Measurements from ENCODE around the gene MGMT. TPM values are rescaled to one million over a fixed set of nuclear protein-coding genes. Genes with fewer than 3 reads are reported as not detected.

The MGMT gene
- total RNA-seq, 2 experiments from 2014 or later: 15.4 to 16.7 TPM

DNA sequence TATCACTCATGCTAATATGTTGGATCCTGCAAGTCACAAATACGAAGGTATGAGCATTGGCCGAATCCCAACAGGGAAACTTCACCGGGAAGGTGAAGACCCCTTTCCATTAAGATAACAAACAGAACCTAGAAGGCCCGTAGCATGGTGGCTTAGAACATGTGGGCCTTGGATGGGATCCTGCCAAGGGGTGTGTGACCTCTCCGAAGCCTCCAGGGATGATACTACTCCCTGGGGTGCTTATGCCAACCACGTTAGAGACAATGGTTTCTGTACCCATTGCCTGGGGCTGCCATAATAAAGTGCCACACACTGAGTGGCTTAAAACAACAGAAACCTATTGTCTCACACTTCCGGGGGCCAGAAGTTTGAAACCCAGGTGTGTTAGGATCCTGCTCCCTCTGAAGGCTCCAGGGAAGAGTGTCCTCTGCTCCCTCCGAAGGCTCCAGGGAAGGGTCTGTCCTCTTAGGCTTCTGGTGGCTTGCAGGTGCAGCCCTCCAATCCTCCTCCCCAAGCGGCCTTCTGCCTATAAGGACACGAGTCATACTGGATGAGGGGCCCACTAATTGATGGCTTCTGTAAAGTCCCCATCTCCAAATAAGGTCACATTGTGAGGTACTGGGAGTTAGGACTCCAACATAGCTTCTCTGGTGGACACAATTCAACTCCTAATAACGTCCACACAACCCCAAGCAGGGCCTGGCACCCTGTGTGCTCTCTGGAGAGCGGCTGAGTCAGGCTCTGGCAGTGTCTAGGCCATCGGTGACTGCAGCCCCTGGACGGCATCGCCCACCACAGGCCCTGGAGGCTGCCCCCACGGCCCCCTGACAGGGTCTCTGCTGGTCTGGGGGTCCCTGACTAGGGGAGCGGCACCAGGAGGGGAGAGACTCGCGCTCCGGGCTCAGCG, 992 bp upstream of the MGMT start:
- no peak overlapping the region for H3K27ac Mint-ChIP-seq
- peak overlapping the region; percentile 54 for H3K4me3 Mint-ChIP-seq
- ChIA-PET POLR2A (interaction anchor here (1.6 kb wide), 1 partner anchor 429 kb away, joined by 7 read pairs; no protein-coding TSS in a partner anchor), CTCF (no interaction called here)
- H3K27me3 Mint-ChIP-seq: no peaks in the 10 kb centered on the region
- no peaks in the 10 kb centered on the region for H3K9me3 Mint-ChIP-seq
- peaks cover 6% of the 10 kb centered on the region for H3K36me3 Mint-ChIP-seq (ENCODE audit: low read depth)
- DNase-seq: no peak
- H3K4me1 Mint-ChIP-seq: peaks cover 10% of the 10 kb centered on the region

DNA sequence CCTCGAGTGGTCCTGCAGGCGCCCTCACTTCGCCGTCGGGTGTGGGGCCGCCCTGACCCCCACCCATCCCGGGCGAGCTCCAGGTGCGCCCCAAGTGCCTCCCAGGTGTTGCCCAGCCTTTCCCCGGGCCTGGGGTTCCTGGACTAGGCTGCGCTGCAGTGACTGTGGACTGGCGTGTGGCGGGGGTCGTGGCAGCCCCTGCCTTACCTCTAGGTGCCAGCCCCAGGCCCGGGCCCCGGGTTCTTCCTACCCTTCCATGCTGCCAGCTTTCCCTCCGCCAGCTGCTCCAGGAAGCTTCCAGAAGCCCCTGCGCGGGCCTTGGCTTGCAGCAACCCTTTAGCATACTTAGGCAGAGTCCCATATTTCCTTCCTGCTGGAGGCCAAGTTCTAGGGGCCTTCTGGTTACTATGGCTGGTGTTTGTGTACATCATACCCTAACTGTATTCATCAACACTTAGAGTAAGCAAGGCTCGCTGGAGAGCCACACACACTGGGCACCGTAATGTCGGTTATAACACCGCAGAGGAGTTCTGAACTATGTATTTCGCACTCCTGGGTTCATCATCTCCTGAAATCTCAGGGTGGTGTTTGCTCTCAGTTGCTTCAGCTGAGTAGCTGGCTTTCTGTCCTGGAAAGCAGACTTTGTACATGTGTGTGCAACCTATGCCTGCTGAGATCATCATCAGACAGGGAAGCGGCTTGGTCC, 471 bp downstream of the MGMT start:
- CTCF ChIA-PET: no interaction called here
- peak overlapping the region; percentile 65 for H3K27ac Mint-ChIP-seq
- no peak for DNase-seq
- H3K36me3 Mint-ChIP-seq (ENCODE audit: low read depth): peaks cover 7% of the 10 kb centered on the region
- H3K4me3 Mint-ChIP-seq: peak overlapping the region; percentile 75
- no peaks in the 10 kb centered on the region for H3K27me3 Mint-ChIP-seq
- no peaks in the 10 kb centered on the region for H3K9me3 Mint-ChIP-seq
- peaks cover 11% of the 10 kb centered on the region for H3K4me1 Mint-ChIP-seq
- POLR2A ChIA-PET: interaction anchor here (1.6 to 2.5 kb wide), 4 partner anchors 431 to 834 kb away, joined by 3 to 26 read pairs (median 6); partner anchors contain the start of gene C10orf143

DNA sequence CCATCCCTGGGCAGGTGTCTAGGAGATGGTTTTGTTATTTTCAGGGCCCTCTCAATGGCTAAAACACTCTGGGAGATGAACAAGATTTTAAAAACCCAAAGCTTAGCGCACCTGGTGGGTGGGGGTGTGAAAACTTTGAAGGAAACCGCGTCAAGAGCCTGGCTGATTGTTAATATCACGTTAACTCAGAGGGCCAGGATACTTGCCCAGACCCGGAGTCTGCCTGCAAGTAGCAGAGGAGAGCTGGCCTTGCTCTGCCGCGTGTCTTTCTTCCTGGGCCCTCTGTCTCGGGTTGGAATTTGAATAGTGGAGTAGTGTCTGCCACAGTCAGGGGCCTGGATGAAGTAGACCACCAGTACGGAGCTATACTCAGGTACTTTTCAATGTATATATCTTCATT, 1.1 kb downstream of the MGMT start:
- no peak for DNase-seq
- no peaks in the 10 kb centered on the region for H3K27me3 Mint-ChIP-seq
- no peaks in the 10 kb centered on the region for H3K9me3 Mint-ChIP-seq
- no peak overlapping the region for H3K27ac Mint-ChIP-seq
- H3K4me1 Mint-ChIP-seq: peaks cover 11% of the 10 kb centered on the region
- ChIA-PET POLR2A (interaction anchor here (1.6 to 2.5 kb wide), 3 partner anchors 433 to 833 kb away, joined by 3 to 26 read pairs (median 6); partner anchors contain the start of gene C10orf143), CTCF (no interaction called here)
- peaks cover 7% of the 10 kb centered on the region for H3K36me3 Mint-ChIP-seq (ENCODE audit: low read depth)
- H3K4me3 Mint-ChIP-seq: no peak overlapping the region

DNA sequence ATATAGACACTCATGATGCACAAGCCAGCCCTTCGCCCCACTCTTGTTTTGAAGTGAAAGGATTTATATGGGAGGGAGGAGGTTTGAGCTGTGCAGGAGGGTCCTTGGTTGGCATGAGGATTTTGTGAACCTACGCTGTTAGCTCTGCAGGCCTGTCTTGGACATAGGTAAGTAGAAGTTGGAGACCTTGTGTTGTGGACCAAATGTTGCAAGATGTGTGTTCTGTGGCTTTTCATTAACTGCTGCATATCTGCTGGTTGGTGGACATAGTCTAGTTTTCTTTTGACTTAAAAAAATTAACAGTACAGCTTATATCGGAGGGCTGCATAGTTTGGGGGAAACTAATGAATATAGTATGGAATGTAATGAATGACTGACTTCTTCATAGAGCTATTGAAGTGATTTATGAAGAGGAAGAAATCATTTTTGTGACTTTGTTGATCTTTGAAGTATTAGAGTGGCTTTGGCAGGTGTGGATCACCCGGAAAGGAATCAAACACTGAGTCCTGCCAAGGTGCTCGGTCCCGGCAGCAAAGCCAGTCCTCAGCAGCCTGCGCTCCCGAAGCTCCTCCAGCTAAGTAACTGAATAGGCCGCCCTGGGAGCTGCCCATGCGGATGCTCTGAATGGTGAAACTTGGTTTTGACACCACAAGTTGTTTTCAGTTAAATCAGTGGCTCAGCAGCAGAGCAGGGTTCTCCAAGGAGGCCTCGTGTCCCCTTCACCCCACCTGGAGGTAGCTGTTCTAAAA, 3.2 kb downstream of the MGMT start:
- Mint-ChIP-seq H3K27ac (no peak overlapping the region), H3K27me3 (no peaks in the 10 kb centered on the region), H3K36me3 (ENCODE audit: low read depth) (peaks cover 7% of the 10 kb centered on the region), H3K9me3 (no peaks in the 10 kb centered on the region), H3K4me1 (peaks cover 11% of the 10 kb centered on the region), H3K4me3 (no peak overlapping the region)
- DNase-seq: no peak
- POLR2A ChIA-PET: interaction anchor here (0.9 kb wide), 1 partner anchor 640 kb away, joined by 3 read pairs; the partner anchor contains the start of gene C10orf143
- CTCF ChIA-PET: no interaction called here

DNA sequence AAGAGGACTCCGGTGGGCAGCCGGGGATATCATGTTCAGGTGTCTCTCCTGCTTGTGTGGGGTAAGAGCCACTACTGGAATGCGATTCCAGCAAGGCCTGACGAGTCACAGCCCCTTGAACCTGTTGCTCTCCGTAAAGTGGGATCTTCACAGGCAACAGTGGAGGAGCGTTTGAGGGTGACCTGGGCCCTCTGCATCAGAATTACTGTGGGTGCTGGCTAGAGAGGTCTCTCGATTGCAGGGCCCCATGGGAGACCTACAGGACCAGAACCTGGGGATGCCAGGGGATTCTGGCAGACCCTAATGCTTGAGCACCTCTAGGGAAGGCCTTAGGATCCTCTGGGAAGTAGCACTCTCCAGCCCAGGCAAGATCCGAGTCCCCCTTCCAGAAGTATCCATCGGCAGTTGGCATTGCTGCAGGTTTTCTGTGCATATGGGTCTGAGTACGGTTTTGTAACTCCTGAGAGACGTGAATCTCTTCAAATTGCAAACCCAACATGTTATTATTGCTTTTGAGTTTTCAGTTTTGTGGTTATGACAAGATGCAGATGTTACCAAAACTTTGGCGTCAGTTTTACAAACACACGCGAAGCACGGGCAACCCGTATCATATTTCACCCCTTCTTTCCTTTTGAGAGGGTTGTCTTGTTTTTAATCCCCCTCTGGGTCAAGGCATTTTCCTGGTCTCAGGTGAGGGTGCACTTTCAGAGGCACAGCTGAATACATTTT, 4.6 kb downstream of the MGMT start:
- DNase-seq: no peak
- H3K36me3 Mint-ChIP-seq (ENCODE audit: low read depth): peaks cover 7% of the 10 kb centered on the region
- H3K27me3 Mint-ChIP-seq: no peaks in the 10 kb centered on the region
- no peak overlapping the region for H3K4me3 Mint-ChIP-seq
- H3K27ac Mint-ChIP-seq: no peak overlapping the region
- POLR2A ChIA-PET: no interaction called here
- no peaks in the 10 kb centered on the region for H3K9me3 Mint-ChIP-seq
- H3K4me1 Mint-ChIP-seq: peaks cover 10% of the 10 kb centered on the region
- CTCF ChIA-PET: no interaction called here

DNA sequence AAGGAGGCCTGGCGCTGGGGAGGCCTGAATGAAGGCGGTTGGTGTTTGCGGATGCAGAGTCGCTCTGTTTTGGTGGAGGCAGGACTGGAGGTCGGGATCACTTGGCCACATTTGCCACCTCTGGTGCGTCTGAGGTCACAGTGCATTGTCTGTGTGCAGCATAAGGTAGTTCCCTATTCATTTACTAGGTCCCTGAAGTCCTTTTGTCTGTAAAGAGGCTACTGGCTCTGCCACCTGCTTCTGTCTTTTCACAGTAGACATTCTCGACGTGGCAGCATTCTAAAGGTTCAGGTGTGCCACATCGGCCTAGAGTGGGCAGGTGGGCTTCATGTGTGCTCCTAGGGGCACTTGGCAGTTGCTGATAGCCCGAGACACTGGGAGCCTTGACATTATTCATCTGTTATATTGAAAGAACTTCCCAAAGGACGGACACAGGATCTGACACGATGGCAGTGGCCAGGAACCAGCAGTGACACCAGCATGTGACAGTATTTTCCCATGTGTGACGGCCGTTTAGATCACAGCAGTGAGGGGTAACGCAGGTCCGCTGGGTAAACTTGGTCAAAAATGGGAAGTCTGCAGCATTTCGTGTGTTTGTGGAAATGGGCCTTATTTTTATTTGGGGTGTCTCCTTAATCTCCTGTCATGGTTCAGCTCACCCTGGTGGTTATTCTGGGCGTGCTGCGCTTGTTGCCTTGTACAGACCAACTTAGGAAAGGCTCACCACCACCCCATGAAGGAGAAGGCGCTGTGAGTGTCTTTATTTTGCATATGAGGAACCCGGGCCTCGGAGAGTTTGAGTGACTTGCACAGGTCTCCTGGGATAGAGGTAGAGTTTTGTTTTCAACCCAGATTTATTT, 5.9 kb downstream of the MGMT start:
- DNase-seq: no peak
- Mint-ChIP-seq H3K4me3 (no peak overlapping the region), H3K27me3 (no peaks in the 10 kb centered on the region), H3K4me1 (peaks cover 5% of the 10 kb centered on the region), H3K36me3 (ENCODE audit: low read depth) (peaks cover 7% of the 10 kb centered on the region), H3K27ac (no peak overlapping the region), H3K9me3 (no peaks in the 10 kb centered on the region)
- POLR2A ChIA-PET: no interaction called here
- CTCF ChIA-PET: no interaction called here

DNA sequence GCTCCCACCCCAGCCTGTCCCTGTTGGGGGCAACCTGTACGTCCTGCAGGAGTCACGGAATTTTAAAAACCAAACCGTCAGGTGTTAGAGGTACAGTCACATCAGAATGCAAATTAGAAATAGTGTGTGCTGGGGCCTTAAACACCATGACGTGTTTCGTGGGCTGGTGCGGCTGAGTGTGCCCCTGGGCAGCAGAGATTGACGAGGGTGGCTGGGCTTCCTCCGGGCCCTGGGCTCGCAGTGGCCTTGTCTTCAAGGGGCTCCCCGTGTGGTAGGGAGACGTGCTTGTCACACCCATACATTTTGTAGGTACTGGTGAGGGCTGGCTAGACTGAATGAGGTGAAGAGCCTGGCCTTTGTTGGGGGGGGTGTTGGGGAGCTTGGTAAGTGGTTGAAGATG, 7.6 kb downstream of the MGMT start:
- ChIA-PET CTCF (no interaction called here), POLR2A (no interaction called here)
- DNase-seq: no peak
- Mint-ChIP-seq H3K9me3 (no peaks in the 10 kb centered on the region), H3K27ac (no peak overlapping the region), H3K4me1 (peaks cover 1% of the 10 kb centered on the region), H3K36me3 (ENCODE audit: low read depth) (peaks cover 7% of the 10 kb centered on the region), H3K4me3 (no peak overlapping the region), H3K27me3 (no peaks in the 10 kb centered on the region)

DNA sequence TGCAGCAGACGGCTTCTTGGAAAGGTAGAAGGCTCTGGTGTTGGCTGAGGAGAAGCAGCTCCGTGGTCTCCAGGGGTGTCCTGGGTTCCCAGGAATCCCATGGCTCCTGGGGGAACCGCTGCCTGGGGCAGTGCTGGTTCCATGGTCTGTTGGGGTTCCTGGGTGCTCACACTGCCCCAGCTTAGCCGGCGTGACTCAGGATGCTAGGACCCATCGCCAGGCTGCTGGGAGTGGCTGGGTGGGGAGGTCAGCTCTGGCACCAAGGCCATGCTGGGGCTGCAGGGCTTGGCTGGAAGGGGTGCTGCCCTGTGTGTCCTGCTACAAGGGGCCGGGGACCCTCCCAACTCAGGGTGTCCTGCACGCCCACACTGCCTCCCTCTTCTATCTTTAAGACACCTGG, 9.4 kb downstream of the MGMT start:
- Mint-ChIP-seq H3K36me3 (ENCODE audit: low read depth) (peaks cover 3% of the 10 kb centered on the region), H3K4me3 (no peak overlapping the region), H3K4me1 (no peaks in the 10 kb centered on the region), H3K27me3 (no peaks in the 10 kb centered on the region), H3K9me3 (peaks cover 7% of the 10 kb centered on the region), H3K27ac (no peak overlapping the region)
- DNase-seq: no peak
- ChIA-PET CTCF (no interaction called here), POLR2A (no interaction called here)

DNA sequence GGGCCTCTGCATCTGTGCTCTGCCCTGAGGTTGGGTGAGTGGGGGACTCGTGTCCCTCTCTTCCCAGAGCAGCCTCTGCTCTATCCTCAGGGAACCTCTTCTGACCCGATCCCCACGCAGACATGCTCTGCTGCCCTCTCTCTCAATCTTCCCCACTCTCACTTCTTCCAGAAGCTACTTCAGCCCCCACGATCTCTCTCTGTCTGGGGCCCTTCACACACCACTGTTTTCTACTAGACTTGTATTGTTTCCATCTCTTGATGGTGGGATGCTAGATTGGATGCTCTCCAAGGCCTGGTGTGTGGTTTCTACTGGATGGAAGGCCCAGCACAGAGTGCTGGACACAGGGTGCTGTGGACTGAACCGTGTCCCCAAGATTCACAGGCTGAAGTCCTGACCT, 10.0 kb downstream of the MGMT start:
- no peak for DNase-seq
- no peaks in the 10 kb centered on the region for H3K4me1 Mint-ChIP-seq
- peaks cover 12% of the 10 kb centered on the region for H3K9me3 Mint-ChIP-seq
- POLR2A ChIA-PET: no interaction called here
- CTCF ChIA-PET: no interaction called here
- no peaks in the 10 kb centered on the region for H3K27me3 Mint-ChIP-seq
- H3K36me3 Mint-ChIP-seq (ENCODE audit: low read depth): peaks cover 8% of the 10 kb centered on the region
- H3K27ac Mint-ChIP-seq: no peak overlapping the region
- no peak overlapping the region for H3K4me3 Mint-ChIP-seq

DNA sequence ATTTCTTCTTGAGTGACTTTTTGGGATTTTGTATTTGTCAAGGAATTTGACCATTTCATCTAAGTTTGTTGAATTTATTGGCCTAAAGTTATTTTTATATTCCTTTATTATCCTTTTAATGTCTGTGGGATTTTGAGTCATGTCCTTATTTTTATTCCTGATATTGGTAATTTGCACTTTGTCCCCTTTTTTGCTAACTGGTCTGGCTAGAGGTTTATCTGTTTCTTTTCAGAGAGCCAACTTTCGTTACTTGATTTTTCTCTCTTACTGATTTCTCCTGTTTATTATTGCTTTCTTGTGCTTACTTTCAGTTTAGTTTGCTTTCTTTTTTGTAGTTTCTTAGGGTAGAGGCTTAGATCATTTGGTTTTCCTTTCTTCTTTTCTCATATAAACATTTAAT, 14.6 kb downstream of the MGMT start:
- no peak for DNase-seq
- Mint-ChIP-seq H3K4me3 (no peak overlapping the region), H3K27me3 (no peaks in the 10 kb centered on the region), H3K4me1 (no peaks in the 10 kb centered on the region), H3K36me3 (ENCODE audit: low read depth) (peaks cover 18% of the 10 kb centered on the region), H3K9me3 (peaks cover 39% of the 10 kb centered on the region), H3K27ac (no peak overlapping the region)
- CTCF ChIA-PET: no interaction called here
- POLR2A ChIA-PET: no interaction called here

DNA sequence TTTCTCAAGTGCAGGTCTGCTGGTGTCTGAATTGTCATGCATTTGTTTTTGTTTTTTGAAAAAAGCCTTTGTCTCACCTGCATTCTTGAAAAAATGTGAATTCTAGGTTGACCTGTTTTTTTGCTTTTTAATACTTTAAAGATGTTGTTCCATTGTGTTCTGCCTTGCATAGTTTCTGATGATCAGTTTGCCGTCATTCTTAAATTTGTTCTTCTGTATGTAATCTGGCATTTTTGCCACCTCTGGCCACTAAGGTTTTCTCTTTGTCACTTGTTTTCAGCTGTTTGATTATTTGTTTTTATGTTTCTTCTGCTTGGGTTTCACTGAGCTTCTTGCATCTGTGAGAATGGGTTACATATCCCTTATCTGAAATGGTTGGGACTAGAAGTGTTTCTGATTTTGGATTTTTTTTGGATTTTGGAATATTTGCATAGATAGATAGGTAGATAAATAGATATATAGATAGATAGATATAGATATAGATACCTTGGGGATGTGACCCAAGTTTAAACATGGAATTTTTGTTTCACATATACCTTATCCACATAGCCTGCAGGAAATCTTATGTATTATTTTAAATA, 16.5 kb downstream of the MGMT start:
- ChIA-PET CTCF (interaction anchor here (0.5 kb wide), 1 partner anchor 455 kb away, joined by 4 read pairs; no protein-coding TSS in a partner anchor), POLR2A (no interaction called here)
- no peaks in the 10 kb centered on the region for H3K4me1 Mint-ChIP-seq
- no peak for DNase-seq
- H3K4me3 Mint-ChIP-seq: no peak overlapping the region
- no peaks in the 10 kb centered on the region for H3K27me3 Mint-ChIP-seq
- H3K9me3 Mint-ChIP-seq: peaks cover 39% of the 10 kb centered on the region
- H3K27ac Mint-ChIP-seq: no peak overlapping the region
- peaks cover 18% of the 10 kb centered on the region for H3K36me3 Mint-ChIP-seq (ENCODE audit: low read depth)

DNA sequence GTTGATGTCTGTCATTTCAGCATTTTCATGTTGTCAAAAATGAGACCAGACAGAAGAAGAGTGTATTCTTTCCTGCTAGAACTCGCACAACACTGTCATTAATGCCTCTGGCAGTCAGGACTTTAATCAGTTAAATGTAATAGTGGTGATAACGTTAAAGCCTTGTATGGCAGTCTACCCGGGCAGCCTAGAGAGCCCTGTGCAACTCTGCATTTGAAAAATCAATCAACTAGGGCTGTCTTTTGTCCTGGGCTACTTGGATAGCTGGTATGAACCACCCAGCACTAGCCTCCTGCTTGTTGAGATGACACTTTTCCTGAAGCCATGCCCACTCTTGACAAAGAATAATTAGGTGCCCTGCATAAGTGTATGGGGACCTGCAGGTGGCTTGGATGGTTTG, 19.8 kb downstream of the MGMT start:
- no peak for DNase-seq
- Mint-ChIP-seq H3K9me3 (peaks cover 51% of the 10 kb centered on the region), H3K27me3 (no peaks in the 10 kb centered on the region), H3K4me1 (no peaks in the 10 kb centered on the region), H3K36me3 (ENCODE audit: low read depth) (peaks cover 23% of the 10 kb centered on the region), H3K27ac (no peak overlapping the region), H3K4me3 (no peak overlapping the region)
- ChIA-PET POLR2A (no interaction called here), CTCF (no interaction called here)
